Activated CD8-positive, alpha-beta T cell treated with anti-CD3 and anti-CD28 coated beads, Interleukin-2, amount 10 ng/mL, durations not matched to agents 7 days and 5 days (primary cell): ENCODE measurements around the gene SIN3A. TPM values are rescaled to one million over a fixed set of nuclear protein-coding genes. Genes with fewer than 3 reads are reported as not detected.

Source experiments
- ATAC-seq: fragments of 150-1000 bp; cut with Tn5 transposase; one replicate; pipeline ENCODE4 v1.10.0; 2021; ENCODE audit warnings: moderate library complexity
- CTCF ChIA-PET: fragments of 350-600 bp; sonication (Branson Sonifier 250); formaldehyde crosslinking; loops from one replicate; lab custom pipeline; 2021; ENCODE audit warnings: antibody characterized with exemption; lab: Charles Lee
- POLR2A ChIA-PET: fragments of 350-600 bp; sonication (Branson Sonifier 250); formaldehyde crosslinking; loops from one replicate; lab custom pipeline; 2021; ENCODE audit warnings: antibody characterized with exemption; lab: Charles Lee
- DNase-seq: peaks from one replicate; pipeline ENCODE4 v3.0.0-alpha.2; 2020
- H3K27ac Mint-ChIP-seq: one replicate; pipeline ENCODE4 v1.8.0; 2021; ENCODE audit warnings: mild to moderate bottlenecking, mixed read lengths
- H3K27me3 Mint-ChIP-seq: one replicate; pipeline ENCODE4 v1.8.0; 2021; ENCODE audit warnings: low read depth, mixed read lengths
- H3K36me3 Mint-ChIP-seq: one replicate; pipeline ENCODE4 v1.8.0; 2021; ENCODE audit warnings: low read depth, mixed read lengths
- H3K4me1 Mint-ChIP-seq: one replicate; pipeline ENCODE4 v1.8.0; 2021; ENCODE audit warnings: low read depth, mixed read lengths
- H3K4me3 Mint-ChIP-seq: one replicate; pipeline ENCODE4 v1.8.0; 2021; ENCODE audit warnings: mild to moderate bottlenecking, mixed read lengths
- H3K9me3 Mint-ChIP-seq: one replicate; pipeline ENCODE4 v1.8.0; 2022; ENCODE audit warnings: mixed read lengths; ENCODE audit not compliant: insufficient read depth
- total RNA-seq, 2 experiments: library from RNA; stranded (reverse); gene quantifications; one replicate each; pipeline ENCODE4 v1.2.3, GENCODE V29; 2021

Gene SIN3A
- total RNA-seq, 2 experiments from 2014 or later, result 96.7 to 104 TPM

DNA sequence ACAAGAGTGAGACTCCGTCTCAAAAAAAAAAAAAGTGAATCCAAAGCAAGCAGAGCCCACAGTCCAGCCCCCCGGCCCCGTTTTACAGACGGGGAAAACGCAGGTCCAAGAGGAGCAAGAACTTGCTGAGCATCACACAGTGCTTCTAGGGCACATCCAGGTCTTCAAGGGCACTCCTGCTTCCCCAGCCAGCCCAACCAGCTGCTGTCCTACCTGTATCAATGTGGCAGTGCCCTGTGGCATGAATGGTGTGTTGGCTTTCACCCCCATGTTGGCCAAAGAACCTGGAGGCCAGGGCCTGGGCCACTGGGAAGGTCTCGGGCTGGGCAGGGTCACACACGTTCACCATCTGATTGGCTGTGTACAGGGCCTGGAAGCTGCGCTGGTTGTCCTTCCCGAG, 87.7 kb downstream of the SIN3A start:
- Mint-ChIP-seq H3K27me3 (no peaks in the 10 kb centered on the region), H3K27ac (no peak overlapping the region), H3K36me3 (peaks cover 12% of the 10 kb centered on the region), H3K4me1 (peaks cover 12% of the 10 kb centered on the region), H3K9me3 (no peaks in the 10 kb centered on the region), H3K4me3 (no peak overlapping the region)
- ChIA-PET POLR2A (no interaction called here), CTCF (no interaction called here)
- DNase-seq, result no peak
- no peak for ATAC-seq

- Mint-ChIP-seq H3K36me3 (peaks cover 13% of the 10 kb centered on the region), H3K27me3 (no peaks in the 10 kb centered on the region), H3K4me3 (no peak overlapping the region), H3K9me3 (no peaks in the 10 kb centered on the region), H3K4me1 (peaks cover 9% of the 10 kb centered on the region), H3K27ac (peak overlapping the region; percentile 52)
- ATAC-seq, result no peak
- CTCF ChIA-PET, result no interaction called here
- POLR2A ChIA-PET, result no interaction called here
- DNase-seq, result no peak
Measured at GRCh38 chr15:75362642-75363249, 88.7 kb downstream of the SIN3A start.

DNA sequence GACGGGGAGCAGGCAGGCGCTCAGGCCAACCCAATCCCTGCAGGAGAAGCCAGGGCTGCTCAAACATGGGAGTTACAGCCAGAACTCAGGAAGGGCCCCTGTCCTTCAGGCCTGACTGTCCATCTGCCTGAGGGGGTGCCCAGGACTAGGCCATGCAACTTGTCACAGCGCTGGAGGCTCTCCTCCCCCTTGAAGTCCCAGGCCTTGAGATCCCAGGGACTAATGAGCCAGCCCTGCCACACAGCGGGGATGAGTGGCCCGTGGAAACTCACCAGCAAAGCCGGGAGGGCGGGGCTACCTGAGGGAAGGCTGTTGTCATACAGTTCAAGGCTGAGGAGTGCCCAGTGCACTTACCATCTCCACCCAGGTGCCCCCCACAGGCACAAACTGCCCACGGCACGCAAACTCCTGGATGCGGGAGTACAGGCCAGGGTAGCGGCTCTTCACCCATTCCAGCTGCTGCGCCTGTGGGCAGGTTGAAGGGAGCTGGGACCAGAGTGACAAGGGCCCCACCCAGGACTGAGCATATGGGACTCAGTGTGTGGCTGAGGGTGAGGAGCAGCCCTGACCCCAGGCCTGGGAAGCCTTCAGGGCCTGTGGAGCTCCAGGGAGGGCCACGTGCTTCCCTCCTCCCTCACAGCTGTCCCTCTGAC, 89.4 kb downstream of the SIN3A start:
- ChIA-PET POLR2A (no interaction called here), CTCF (no interaction called here)
- no peaks in the 10 kb centered on the region for H3K27me3 Mint-ChIP-seq

GRCh38 chr15:75361361-75361988, 90.0 kb downstream of the SIN3A start:
- ATAC-seq, result no peak
- peak overlapping the region; percentile 20 for H3K27ac Mint-ChIP-seq
- CTCF ChIA-PET, result no interaction called here
- POLR2A ChIA-PET, result no interaction called here
- DNase-seq, result no peak
- no peaks in the 10 kb centered on the region for H3K4me1 Mint-ChIP-seq
- no peaks in the 10 kb centered on the region for H3K9me3 Mint-ChIP-seq
- no peaks in the 10 kb centered on the region for H3K27me3 Mint-ChIP-seq
- no peak overlapping the region for H3K4me3 Mint-ChIP-seq
- H3K36me3 Mint-ChIP-seq, result peaks cover 13% of the 10 kb centered on the region

More for the DNA sequence above, 89.4 kb downstream of the SIN3A start:
- H3K9me3 Mint-ChIP-seq, result no peaks in the 10 kb centered on the region
- ATAC-seq (no peak), DNase-seq (no peak)
- H3K27ac Mint-ChIP-seq, result peak overlapping the region; percentile 52
- H3K4me1 Mint-ChIP-seq, result peaks cover 4% of the 10 kb centered on the region
- H3K4me3 Mint-ChIP-seq, result no peak overlapping the region
- H3K36me3 Mint-ChIP-seq, result peaks cover 13% of the 10 kb centered on the region

GRCh38 chr15:75360856-75361255, 90.6 kb downstream of the SIN3A start:
- H3K36me3 Mint-ChIP-seq, result peaks cover 18% of the 10 kb centered on the region
- H3K27ac Mint-ChIP-seq, result peak overlapping the region; percentile 15
- no peaks in the 10 kb centered on the region for H3K9me3 Mint-ChIP-seq
- no peak for DNase-seq
- no peak overlapping the region for H3K4me3 Mint-ChIP-seq
- H3K27me3 Mint-ChIP-seq, result no peaks in the 10 kb centered on the region
- CTCF ChIA-PET, result no interaction called here
- ATAC-seq, result no peak
- POLR2A ChIA-PET, result no interaction called here
- no peaks in the 10 kb centered on the region for H3K4me1 Mint-ChIP-seq

- peak overlapping the region; percentile 15 for H3K27ac Mint-ChIP-seq
Measured at GRCh38 chr15:75360391-75360790, 91.1 kb downstream of the SIN3A start.

GRCh38 chr15:75359537-75360250, 91.8 kb downstream of the SIN3A start:
- peaks cover 20% of the 10 kb centered on the region for H3K36me3 Mint-ChIP-seq
- no peak overlapping the region for H3K27ac Mint-ChIP-seq
- no peaks in the 10 kb centered on the region for H3K27me3 Mint-ChIP-seq
- CTCF ChIA-PET, result no interaction called here
- H3K9me3 Mint-ChIP-seq, result no peaks in the 10 kb centered on the region
- no peaks in the 10 kb centered on the region for H3K4me1 Mint-ChIP-seq
- H3K4me3 Mint-ChIP-seq, result no peak overlapping the region
- DNase-seq (no peak), ATAC-seq (no peak)
- POLR2A ChIA-PET, result interaction anchor here (0.5 to 0.6 kb wide), 2 partner anchors 12 to 92 kb away, joined by 3 read pairs; partner anchors contain the start of gene SIN3A

More at GRCh38 chr15:75360391-75360790, 91.1 kb downstream of the SIN3A start:
- Mint-ChIP-seq H3K4me1 (no peaks in the 10 kb centered on the region), H3K27me3 (no peaks in the 10 kb centered on the region), H3K36me3 (peaks cover 20% of the 10 kb centered on the region), H3K9me3 (no peaks in the 10 kb centered on the region), H3K4me3 (no peak overlapping the region)
- ATAC-seq, result no peak
- DNase-seq, result no peak
- POLR2A ChIA-PET, result interaction anchor here (0.5 to 0.6 kb wide), 2 partner anchors 13 to 91 kb away, joined by 3 read pairs; partner anchors contain the start of gene SIN3A
- CTCF ChIA-PET, result no interaction called here

GRCh38 chr15:75358771-75359536, 92.5 kb downstream of the SIN3A start:
- Mint-ChIP-seq H3K4me3 (no peak overlapping the region), H3K9me3 (no peaks in the 10 kb centered on the region), H3K27ac (no peak overlapping the region), H3K36me3 (peaks cover 21% of the 10 kb centered on the region), H3K4me1 (no peaks in the 10 kb centered on the region), H3K27me3 (no peaks in the 10 kb centered on the region)
- ChIA-PET POLR2A (no interaction called here), CTCF (no interaction called here)
- DNase-seq (no peak), ATAC-seq (no peak)

GRCh38 chr15:75357976-75358673, 93.4 kb downstream of the SIN3A start:
- DNase-seq, result no peak
- Mint-ChIP-seq H3K36me3 (peaks cover 24% of the 10 kb centered on the region), H3K27me3 (no peaks in the 10 kb centered on the region), H3K4me3 (no peak overlapping the region), H3K9me3 (no peaks in the 10 kb centered on the region), H3K4me1 (no peaks in the 10 kb centered on the region), H3K27ac (no peak overlapping the region)
- POLR2A ChIA-PET, result no interaction called here
- CTCF ChIA-PET, result no interaction called here
- ATAC-seq, result no peak

- no peak for ATAC-seq
- CTCF ChIA-PET, result interaction anchor here (1.4 kb wide), 1 partner anchor 11 kb away, joined by 4 read pairs; no protein-coding TSS in a partner anchor
- H3K36me3 Mint-ChIP-seq, result peaks cover 35% of the 10 kb centered on the region
Measured at GRCh38 chr15:75356517-75356916, 95.0 kb downstream of the SIN3A start.

GRCh38 chr15:75356006-75356405, 95.5 kb downstream of the SIN3A start:
- ChIA-PET POLR2A (no interaction called here), CTCF (interaction anchor here (1.4 kb wide), 1 partner anchor 12 kb away, joined by 4 read pairs; no protein-coding TSS in a partner anchor)
- no peak for DNase-seq
- Mint-ChIP-seq H3K27me3 (no peaks in the 10 kb centered on the region), H3K4me3 (no peak overlapping the region), H3K9me3 (peaks cover under 1% of the 10 kb centered on the region), H3K27ac (no peak overlapping the region), H3K4me1 (peaks cover 2% of the 10 kb centered on the region), H3K36me3 (peaks cover 39% of the 10 kb centered on the region)
- ATAC-seq, result no peak

More at GRCh38 chr15:75356517-75356916, 95.0 kb downstream of the SIN3A start:
- H3K4me3 Mint-ChIP-seq, result no peak overlapping the region
- DNase-seq, result no peak
- POLR2A ChIA-PET, result interaction anchor here (1.0 kb wide), 1 partner anchor 11 kb away, joined by 5 read pairs; the partner anchor contains the start of gene MAN2C1
- no peaks in the 10 kb centered on the region for H3K9me3 Mint-ChIP-seq
- no peak overlapping the region for H3K27ac Mint-ChIP-seq
- H3K4me1 Mint-ChIP-seq, result no peaks in the 10 kb centered on the region
- H3K27me3 Mint-ChIP-seq, result no peaks in the 10 kb centered on the region
